GM21717 (cell line): ENCODE data around the gene L1CAM.

Experiments used
- ATAC-seq: cut with Tn5 transposase; IDR thresholded peaks from one replicate; pipeline ENCODE4 v1.9.1; 2021; ENCODE audit warnings: mild to moderate bottlenecking, moderate library complexity; ENCODE audit not compliant: unreplicated experiment

The L1CAM gene

GRCh38 chrX:153905481-153906095 lies 19.6 kb upstream of the L1CAM start:
- no peak for ATAC-seq

DNA sequence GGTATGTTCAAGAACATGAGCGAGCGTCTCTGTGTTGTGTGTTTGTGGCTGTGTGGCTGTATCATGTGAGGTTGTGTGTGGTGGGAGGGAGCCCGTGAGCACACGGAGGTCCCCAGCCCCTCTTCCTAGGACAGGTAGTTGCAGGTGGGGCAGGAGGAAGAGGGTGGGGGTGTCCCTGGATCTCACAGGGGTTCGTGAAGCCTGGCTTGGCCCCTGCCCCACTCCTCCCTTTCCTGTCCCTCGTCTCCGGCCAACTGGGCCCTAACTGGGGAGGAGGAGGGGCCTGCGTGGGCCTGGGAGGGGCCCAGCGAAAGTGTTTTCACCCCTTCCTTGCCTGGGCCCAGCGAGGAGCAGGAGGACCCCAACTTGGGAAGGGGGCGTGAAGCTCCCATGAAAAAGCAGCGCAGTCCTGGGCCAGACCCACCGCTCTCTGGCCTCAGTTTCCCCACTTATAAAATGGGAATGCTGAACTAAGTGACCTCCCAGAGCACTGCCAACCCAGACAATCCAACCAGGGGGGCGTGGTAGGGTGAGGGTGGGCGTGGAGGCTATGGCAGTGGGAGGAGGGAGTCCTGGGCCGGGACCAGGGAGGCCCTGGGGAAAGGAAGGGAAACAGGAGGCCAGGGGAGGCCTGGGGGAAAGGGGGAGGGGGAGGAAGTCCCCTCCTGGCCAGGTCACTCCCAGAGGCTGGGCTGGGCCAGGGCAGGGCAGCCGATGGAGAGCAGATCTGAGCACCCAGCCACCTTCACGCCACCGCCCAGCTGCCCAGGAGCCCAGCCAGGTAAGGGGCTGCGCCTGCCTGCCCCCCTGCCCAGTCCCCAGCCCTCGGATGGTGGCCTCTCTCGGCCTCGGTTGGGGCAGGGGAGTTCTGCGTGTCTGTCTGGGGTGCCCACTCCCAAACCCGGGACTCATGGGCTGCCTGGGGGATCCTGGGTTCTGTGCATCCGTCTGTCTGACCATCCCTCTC lies 18.3 kb upstream of the L1CAM start, which contains the start of gene AVPR2:
TSS of gene AVPR2 (plus strand) at position 683 of the 967 bp plus-strand sequence. CDS start 473 bp downstream, outside the sequence.
- no peak for ATAC-seq

DNA sequence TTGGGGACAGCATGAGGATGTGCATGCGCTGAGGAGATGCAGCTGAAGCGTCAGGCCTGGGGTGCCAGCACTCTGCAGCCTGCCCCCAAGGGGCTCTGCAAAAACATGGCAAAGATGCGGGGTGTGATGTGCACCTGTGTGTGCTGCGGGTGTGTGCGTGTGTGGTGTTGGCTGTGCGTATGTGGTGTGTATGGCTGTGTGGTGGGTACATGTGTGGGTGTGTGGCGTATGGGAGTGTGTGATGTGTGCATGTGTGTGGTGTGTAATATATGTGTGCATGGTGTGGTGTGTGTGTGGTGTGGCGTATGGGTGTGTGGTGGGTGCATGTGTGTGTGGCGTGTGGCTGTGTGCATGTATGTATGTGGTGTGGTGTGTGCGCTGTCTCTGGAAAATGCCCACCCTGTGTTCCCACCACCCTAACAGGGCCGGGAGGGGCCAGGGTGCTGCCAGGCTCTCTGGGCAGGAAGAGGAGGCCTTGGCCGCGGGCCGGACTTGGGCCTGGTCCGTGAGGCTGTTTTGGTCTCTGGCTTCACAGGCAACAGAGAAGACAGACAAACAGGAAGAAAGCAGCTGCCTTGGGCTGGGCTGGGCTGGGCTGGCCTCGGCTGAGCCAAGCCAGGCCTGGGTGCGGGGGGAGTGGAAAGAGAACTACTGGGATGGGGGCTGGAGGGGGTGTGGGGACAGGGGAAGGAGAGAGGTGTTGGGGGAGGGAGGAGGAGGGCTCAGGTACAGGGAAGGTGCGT lies 17.4 kb upstream of the L1CAM start:
- ATAC-seq: no peak

- no peak for ATAC-seq
Measured at GRCh38 chrX:153902385-153902784, 16.4 kb upstream of the L1CAM start.

DNA sequence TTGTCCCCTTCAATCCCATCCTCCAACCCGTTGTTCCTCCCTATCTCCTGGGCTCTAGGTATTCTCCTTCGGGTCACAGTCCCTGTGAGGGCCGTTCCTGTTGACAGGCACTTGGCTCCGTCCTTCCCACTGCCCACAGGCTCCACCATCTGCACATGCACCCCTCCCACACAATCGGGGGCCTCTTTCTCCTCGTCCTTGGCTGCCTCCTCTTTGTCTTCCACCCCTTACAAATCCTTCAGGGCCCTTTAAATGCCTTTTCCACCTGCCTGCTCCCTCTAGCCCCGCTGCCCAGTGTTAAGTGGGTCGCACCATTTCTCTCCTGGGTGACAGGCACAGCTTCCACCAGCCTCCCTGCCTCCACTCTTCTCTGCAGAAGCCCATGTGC lies 15.8 kb upstream of the L1CAM start:
- no peak for ATAC-seq

DNA sequence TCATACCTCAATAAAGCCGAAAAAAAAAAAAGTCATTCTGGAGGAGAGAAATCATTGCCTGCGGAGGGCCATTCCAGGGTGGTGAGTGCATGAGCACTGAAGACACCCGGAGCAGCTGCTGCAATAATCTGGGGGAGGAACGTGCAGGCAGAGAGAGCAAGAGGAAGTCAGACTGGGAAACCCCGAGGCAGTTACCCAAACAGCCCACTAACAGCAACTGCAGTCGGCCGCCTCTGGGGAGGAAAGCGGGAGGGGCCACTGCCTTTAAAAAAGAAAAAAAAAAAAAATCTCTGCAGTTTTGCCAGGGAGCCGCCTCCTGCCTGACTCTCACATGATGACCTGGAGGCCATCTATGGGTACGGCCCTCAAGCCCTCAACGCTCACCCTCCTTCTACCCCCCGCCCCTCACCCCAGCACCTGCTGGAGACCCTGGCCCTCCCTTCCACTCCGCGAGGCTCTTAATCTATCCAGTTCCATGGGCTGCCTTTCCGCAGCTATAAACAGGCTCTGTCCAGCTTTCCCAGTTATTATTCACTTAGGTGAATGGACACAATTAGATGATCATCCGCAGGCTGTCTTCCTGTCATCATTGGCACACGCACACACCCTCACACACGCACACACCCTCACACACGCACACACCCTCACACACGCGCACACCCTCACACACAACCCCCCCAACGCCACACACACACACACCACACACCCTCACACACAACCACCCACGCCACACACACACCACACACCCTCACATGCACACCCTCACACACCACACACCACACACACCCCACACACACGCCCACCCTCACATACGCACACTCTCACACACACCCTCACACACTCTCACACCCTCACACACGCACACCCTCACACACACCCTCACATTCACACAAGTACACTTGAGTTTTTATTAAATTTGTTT lies 15.1 kb upstream of the L1CAM start:
- ATAC-seq: peak; percentile 63

- ATAC-seq: no peak
Measured at GRCh38 chrX:153897899-153898298, 11.9 kb upstream of the L1CAM start.

GRCh38 chrX:153889123-153889522 lies 3.1 kb upstream of the L1CAM start:
- no peak for ATAC-seq

DNA sequence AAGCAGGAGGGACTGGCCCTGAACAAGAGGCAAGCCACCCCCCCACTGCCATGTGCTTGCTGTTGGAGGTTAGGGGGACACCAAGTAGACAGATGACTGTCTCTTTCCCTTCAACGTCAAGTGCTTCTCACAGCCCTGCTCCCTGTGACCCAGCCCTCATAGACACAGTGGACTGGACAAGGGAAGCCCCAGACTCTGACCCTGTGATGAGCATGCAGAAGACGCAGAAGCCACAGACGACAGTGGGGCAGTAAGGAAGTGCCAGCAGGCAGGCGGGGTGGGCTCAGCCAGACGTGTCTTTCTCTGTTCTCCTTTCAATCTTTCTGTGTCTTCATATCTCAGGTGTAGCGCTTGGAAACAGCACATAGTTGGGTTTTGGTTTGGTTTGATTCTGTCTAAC lies 2.4 kb upstream of the L1CAM start:
- no peak for ATAC-seq

DNA sequence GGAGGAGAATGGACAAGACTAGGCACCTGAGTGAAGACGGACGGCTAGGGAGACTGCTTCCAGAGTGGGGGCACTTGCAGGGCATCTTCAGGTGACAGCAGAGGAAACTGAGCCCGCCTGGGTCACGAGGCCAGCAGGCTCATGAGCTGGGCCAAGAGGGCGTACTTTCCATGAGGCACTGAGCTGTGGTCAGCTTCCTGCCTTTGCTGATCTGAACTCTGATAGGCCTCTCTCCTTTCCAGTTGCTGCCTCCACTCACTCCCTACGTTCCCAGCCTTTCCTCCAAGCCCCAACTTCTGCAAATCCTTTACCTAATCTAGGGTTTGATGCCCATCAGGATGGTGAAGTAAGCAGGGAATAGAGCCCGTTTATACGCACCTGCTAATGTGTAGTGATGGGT lies 1.4 kb upstream of the L1CAM start:
- no peak for ATAC-seq

DNA sequence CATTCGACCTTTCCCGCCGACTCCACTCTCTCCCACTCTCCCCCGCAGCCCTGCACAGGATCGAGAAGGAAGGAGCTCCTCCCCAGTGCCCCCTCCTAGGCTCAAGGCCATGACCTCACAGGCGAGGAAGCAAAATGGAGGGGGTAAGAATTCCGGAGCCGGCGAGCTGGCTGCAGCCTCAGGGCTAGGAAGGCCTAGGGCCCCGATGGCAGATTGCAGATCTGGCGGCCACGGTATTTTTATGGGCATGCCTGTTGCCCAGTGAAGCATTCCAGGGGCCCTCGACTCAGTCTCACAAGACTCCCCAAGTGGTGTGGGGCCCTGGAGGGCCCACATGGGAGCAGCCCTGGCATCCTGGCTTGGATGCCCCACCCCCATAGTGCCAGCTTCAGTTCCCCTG lies 942 bp upstream of the L1CAM start:
- ATAC-seq: no peak

DNA sequence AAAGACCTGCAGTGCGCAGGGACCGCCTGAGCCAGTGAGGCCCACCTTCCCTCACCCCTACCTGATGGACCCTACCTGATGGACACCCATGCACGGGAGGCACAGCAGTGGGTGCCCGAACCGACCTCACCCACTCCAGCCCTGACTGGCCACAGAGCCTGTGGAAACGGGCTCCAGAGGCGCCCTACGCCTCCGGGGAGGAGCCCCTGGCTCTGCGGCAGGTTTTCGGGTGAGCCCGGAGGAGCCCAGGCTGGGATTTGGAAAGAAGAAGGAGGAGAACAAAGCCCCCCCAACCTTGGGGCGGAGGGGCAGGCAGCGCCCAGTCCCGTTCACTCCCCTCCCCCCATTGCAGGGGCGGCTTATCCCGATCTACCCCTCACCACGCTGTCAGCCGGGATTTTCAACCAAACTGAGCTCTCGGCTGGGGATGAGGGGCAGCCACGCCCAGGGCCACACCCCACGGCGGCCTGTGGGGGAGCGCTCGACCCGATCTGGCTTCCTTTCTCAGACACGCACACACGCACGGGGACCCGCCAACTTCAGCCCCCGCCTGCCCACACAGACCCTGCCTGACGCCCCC lies 675 bp downstream of the L1CAM start:
- ATAC-seq: no peak

DNA sequence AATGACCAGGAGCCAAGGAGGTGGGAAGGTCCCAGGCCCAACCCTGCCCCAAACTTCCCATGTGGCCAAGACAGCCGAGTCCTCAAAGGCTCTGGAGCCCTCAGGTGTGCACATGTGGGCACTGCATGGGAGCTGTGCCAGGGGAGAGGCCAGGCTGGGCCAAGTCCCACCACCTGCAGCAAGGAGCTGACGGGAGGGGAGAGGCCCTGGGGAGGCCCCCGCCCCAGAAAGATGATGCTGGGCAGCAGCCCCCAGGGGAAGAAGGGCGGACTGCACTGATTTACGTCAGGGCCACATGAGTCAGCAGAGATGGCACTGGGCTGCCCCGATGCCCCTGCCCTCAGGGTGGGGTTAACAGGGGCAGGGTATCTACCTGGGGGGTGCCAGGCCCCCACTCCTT lies 1.4 kb downstream of the L1CAM start:
- no peak for ATAC-seq

- ATAC-seq: no peak
Measured at GRCh38 chrX:153884136-153884535, 1.8 kb downstream of the L1CAM start.

DNA sequence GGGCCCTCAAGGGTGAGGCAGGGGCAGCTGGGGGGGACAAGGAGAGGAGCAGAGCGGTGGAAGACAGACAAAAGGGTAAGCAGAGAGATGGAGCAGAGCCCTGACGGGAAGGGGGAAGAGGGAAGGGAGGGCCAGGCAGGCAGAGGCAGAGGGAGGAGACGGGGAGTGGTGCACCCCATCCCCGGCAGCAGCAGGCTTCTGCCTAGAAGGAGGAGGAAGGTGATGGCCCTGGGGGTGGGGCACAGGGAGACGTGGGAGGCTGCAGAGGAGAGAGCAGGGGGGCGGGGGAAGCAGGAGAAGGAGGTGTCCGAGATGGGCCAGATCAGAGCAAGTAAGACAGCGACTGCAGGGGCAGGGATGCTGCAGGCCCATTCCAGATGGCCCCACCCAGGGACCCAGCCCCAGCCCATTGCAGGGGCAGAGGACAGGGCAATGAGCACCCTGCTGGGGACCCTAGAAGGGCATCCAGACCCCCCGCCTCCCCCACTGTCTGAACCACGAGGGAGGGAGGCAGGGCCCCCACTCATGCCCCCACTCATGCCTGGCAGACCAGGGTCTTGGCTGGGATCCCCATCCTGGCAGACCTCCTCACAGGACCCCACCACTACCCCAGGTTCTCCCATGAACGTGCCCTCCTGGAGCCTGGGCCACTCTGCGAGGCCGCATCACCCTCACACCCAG lies 2.7 kb downstream of the L1CAM start:
- no peak for ATAC-seq

- ATAC-seq: no peak
Measured at GRCh38 chrX:153882557-153882956, 3.4 kb downstream of the L1CAM start.

GRCh38 chrX:153882086-153882498 lies 3.9 kb downstream of the L1CAM start:
- no peak for ATAC-seq

DNA sequence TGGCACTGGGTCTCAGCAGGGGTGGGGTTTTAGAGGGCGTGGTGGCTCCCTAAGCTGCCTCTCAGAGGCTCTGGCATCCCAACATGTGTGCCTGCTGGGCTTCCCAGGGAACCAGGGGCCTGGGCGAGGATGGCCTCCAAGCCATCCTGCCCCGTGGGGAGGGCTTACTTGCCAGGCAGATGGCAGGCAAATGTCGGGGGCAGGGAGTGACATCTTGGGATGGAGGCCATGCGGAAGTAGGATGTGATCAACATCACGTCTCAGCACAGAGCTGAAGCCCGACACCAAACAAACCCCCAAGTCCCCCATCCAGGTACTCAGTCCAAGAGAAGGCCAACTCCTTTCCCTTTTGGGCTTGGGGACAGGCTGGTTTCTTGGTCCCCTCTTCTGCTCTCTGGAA lies 4.7 kb downstream of the L1CAM start:
- ATAC-seq: no peak

- ATAC-seq: no peak
Measured at GRCh38 chrX:153880440-153880815, 5.5 kb downstream of the L1CAM start.
